Spleen (tissue), 11 donors: ENCODE results near the gene CEP170B. TPM values are rescaled to one million over a fixed set of nuclear protein-coding genes. Genes with fewer than 3 reads are reported as not detected.

Experiments
- DNase-seq: peaks from one replicate; pipeline ENCODE4 v3.0.0-alpha.2; 2020
- H3K27ac ChIP-seq, 8 donors: fragments of 200-600 bp; sonication (generic) in 7 of 8; 1 replicate in 4 of 8; 2 replicates in 4 of 8; pipeline versions ENCODE4 v1.5.0 to v1.8.0; 2016 to 2021; ENCODE audit warnings: inconsistent platforms in 4 of 8, mild to moderate bottlenecking in 4 of 8, moderate library complexity in 1 of 8
- H3K27me3 ChIP-seq, 7 donors: fragments of 200-600 bp; sonication (generic) in 6 of 7; replicated peaks in 1 of 7; 1 replicate in 4 of 7; 2 replicates in 3 of 7; pipeline versions ENCODE4 v1.5.0 to v1.8.0; 2016 to 2021; ENCODE audit warnings: inconsistent platforms in 3 of 7, mild to moderate bottlenecking in 1 of 7
- H3K36me3 ChIP-seq, 6 donors: fragments of 200-600 bp; sonication (generic) in 5 of 6; 1 replicate in 4 of 6; 2 replicates in 2 of 6; pipeline versions ENCODE4 v1.5.0 to v1.8.0; 2016 to 2021; ENCODE audit warnings: inconsistent platforms in 2 of 6
- H3K4me1 ChIP-seq, 6 donors: fragments of 200-600 bp; sonication (generic) in 5 of 6; 1 replicate in 3 of 6; 2 replicates in 3 of 6; pipeline versions ENCODE4 v1.5.0 to v1.8.0; 2016 to 2021; ENCODE audit warnings: inconsistent platforms in 3 of 6
- H3K4me3 ChIP-seq, 8 donors: fragments of 200-600 bp; sonication (generic) in 7 of 8; 1 replicate in 4 of 8; 2 replicates in 4 of 8; pipeline versions ENCODE4 v1.5.0 to v1.8.0; 2016 to 2021; ENCODE audit warnings: inconsistent platforms in 4 of 8, mild to moderate bottlenecking in 4 of 8, moderate library complexity in 2 of 8
- H3K9me3 ChIP-seq, 8 donors: fragments of 200-600 bp; sonication (generic) in 7 of 8; 1 replicate in 4 of 8; 2 replicates in 4 of 8; pipeline versions ENCODE4 v1.5.0 to v1.8.0; 2016 to 2021; ENCODE audit warnings: inconsistent platforms in 4 of 8
- POLR2A ChIP-seq, 3 donors: fragments of 450-650 bp; IDR thresholded peaks; one replicate each; pipeline ENCODE4 v1.5.1; 2017; ENCODE audit warnings: antibody characterized with exemption in 3 of 3, mild to moderate bottlenecking in 1 of 3
- POLR2AphosphoS5 ChIP-seq, 3 donors: sonication (generic); formaldehyde crosslinking; IDR thresholded peaks; one replicate each; pipeline ENCODE4 v1.5.1; 2017; ENCODE audit warnings: antibody characterized with exemption in 3 of 3
- WGBS, 5 donors: extraction: QIAGEN DNeasy Blood & Tissue Kit in 3 of 5; methylation state at CpG; one replicate each; pipeline versions ENCODE4 v1.1.5 to v1.1.7; 2013 to 2018; 5-methylcytosine and 5-hydroxymethylcytosine counted together
- intact Hi-C: fragments of 100-400 bp; cut with DNase I; formaldehyde crosslinking; loops from one replicate; pipeline ENCODE4 v1.15.0; 2023; ENCODE audit warnings: low total_unique reads
- polyA plus RNA-seq, 3 donors: library from polyadenylated mRNA; stranded (reverse); fragments of 200-250 nt; gene quantifications; one replicate each; pipeline ENCODE4 v1.2.1, GENCODE V29; 2013
- total RNA-seq, 7 donors: library from RNA; depleted of rRNA in 3 of 7; stranded (reverse); fragments of >200 nt in 3 of 7; fragmentation: NEBNext Ultra II Directional in 4 of 7; extraction: Animal tissue kit (Norgen Biotek cat#: 25700) in 4 of 7; gene quantifications; one replicate each; pipeline versions ENCODE4 v1.1.0 to v1.2.1, GENCODE V29; 2016 to 2021
- TF ChIP-seq, protein P1 (sequence below), 11 experiments: fragments of 200-600 bp in 7 of 11; fragments of 450-650 bp in 4 of 11; sonication (generic) in 4 of 11; IDR thresholded peaks in 8 of 11; conservative IDR thresholded peaks in 3 of 11; 1 replicate in 7 of 11; 2 replicates in 4 of 11; pipeline versions ENCODE4 v1.4.0 to v1.8.0; 2016 to 2021; ENCODE audit warnings: antibody characterized with exemption in 11 of 11, inconsistent platforms in 4 of 11, mild to moderate bottlenecking in 1 of 11
- donor health status: healthy with polysubstance abuse.
- donor health status: DM: no; HTN: no; CAD: no; lungs with moderate emphysema.
- donor health status: DM: no; HTN: no; CAD: no.
- donor health status: Bipolar disorder and iron deficiency.
- donor health status: healthy.
- donor health status: DM: no; HTN: no; CAD: no.
- donor health status: DM: yes; HTN: yes; CAD: no.

The CEP170B gene
- total and polyA plus RNA-seq, 10 donors = 0.58 to 12.6 (median 5.7) TPM

DNA sequence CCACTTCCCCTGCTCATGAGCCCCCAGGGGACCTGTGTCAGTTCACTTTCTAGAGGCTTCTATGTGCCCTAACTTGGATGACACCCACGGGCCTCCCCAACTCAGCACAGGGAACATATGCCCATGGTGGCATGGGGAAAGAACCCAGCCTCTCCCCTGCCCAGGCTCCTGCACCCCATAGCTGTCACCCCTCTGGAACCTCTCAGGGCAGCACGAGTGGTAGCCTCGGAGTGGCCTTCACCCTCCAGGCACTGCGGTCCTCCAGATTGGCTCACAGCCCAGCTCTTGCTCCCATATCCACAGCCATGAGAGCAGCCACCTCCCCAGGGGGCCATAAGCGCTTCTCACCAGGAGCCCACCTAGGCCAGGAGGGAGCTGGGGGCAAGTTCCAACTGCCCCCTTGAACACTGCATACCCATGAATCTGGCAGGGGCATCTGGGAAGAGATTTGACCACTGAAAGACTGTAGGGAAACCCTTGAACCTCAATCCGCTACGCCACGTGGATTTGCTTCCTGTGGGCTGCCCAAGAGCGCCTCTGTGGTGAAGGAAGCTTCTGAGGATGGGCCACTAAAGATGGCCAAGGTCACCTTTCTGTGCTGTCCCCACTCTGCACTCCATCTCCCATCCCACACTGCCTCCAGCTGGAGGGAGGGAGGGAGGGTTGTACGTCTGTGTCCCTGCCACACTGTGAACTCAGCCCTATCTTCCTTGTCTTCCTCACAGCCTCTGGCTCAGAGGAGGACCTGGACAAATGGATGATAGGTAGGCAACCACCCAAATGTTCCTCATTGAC, 71.5 kb downstream of the CEP170B start:
- peaks cover 0 to 28% (median 0%) of the 10 kb centered on the region in 7 donors for H3K27me3 ChIP-seq
- H3K4me3 ChIP-seq = no peak overlapping the region
- H3K4me1 ChIP-seq = peaks cover 0 to 27% (median 16%) of the 10 kb centered on the region in 6 donors
- WGBS, 5 donors = 46 to 62% (median 53%) methylated on average over 8 to 10 of the region's 10 CpGs
- no peaks in the 10 kb centered on the region for H3K9me3 ChIP-seq
- no peak for DNase-seq
- no peaks in the 10 kb centered on the region for H3K36me3 ChIP-seq
- intact Hi-C loops = no loop called here
- no peak overlapping the region for H3K27ac ChIP-seq
- TF ChIP-seq POLR2A (IDR thresholded peaks at IDR 0.05) (no peak), POLR2AphosphoS5 (IDR thresholded peaks at IDR 0.05) (no peak)
- TF ChIP-seq, protein P1, sequence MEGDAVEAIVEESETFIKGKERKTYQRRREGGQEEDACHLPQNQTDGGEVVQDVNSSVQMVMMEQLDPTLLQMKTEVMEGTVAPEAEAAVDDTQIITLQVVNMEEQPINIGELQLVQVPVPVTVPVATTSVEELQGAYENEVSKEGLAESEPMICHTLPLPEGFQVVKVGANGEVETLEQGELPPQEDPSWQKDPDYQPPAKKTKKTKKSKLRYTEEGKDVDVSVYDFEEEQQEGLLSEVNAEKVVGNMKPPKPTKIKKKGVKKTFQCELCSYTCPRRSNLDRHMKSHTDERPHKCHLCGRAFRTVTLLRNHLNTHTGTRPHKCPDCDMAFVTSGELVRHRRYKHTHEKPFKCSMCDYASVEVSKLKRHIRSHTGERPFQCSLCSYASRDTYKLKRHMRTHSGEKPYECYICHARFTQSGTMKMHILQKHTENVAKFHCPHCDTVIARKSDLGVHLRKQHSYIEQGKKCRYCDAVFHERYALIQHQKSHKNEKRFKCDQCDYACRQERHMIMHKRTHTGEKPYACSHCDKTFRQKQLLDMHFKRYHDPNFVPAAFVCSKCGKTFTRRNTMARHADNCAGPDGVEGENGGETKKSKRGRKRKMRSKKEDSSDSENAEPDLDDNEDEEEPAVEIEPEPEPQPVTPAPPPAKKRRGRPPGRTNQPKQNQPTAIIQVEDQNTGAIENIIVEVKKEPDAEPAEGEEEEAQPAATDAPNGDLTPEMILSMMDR (IDR thresholded peaks at IDR 0.05 in 8 of 11, conservative IDR thresholded peaks at IDR 0.05 in 3 of 11) = no peak

DNA sequence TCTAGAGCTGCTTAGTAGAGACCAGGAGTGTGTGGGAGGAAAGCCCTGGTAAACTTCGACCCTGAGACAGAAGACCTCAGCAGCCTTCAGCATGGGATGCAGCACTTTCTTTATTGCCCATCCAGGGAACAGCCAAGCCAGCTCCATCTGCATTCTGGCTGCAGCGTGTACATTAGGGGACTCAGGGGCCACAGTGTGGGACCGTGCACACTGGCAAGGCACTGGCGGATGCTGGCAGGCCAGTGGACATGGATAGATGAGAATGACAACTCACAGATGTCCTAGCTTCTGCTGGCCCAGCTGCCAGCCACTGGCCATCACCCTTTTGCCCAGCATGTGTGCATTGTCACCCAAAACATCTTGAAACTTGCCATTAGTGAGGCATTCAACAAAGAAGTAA, 72.1 kb downstream of the CEP170B start:
- DNase-seq = no peak
- H3K4me3 ChIP-seq = no peak overlapping the region
- peaks cover 0 to 25% (median 0%) of the 10 kb centered on the region in 7 donors for H3K27me3 ChIP-seq
- no peak overlapping the region for H3K27ac ChIP-seq
- no peaks in the 10 kb centered on the region for H3K36me3 ChIP-seq
- peaks cover 0 to 22% (median 13%) of the 10 kb centered on the region in 6 donors for H3K4me1 ChIP-seq
- intact Hi-C loops = no loop called here
- H3K9me3 ChIP-seq = no peaks in the 10 kb centered on the region
- no peak for TF ChIP-seq POLR2AphosphoS5 (IDR thresholded peaks at IDR 0.05)
- TF ChIP-seq POLR2A (IDR thresholded peaks at IDR 0.05) = no peak
- TF ChIP-seq, protein P1 (IDR thresholded peaks at IDR 0.05 in 8 of 11, conservative IDR thresholded peaks at IDR 0.05 in 3 of 11) = no peak
- WGBS, 5 donors = 73 to 89% (median 86%) methylated on average over 4 of the region's 4 CpGs

DNA sequence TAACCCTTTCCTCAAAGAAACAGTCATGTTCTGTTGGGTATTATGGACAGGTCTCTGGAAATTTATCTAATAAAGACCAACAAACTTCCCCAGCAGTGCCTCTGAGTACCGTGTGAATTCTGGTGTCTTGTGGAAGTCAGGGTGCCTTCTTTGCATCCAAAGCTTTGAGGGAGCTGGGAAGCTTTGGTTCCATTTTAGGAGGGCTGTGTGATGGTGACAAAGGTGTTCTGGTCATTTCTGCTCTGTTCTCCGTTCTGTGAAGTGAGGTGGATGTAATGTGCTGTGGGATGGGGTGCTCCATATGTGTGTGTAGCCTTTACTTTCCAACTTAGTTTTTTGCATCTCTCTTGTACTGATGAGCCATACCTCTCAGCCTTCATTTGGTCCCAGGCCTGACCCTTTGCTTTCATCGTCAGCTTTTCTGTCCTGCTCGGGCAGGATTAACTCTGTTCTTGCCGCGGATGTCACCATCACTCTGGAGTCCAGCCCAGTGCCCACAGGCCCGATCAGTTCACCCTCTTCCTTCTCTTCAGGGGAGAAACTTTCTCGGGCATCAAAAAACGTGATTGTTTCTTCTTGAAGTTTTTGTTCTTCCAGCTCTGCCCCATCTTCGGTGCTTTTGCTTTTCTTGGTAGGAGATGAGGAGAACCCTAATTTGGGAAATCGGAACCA, 72.8 kb downstream of the CEP170B start:
- WGBS, 5 donors = 76 to 85% (median 81%) methylated on average over 11 of the region's 11 CpGs
- TF ChIP-seq POLR2AphosphoS5 (IDR thresholded peaks at IDR 0.05) = no peak
- TF ChIP-seq, protein P1 (IDR thresholded peaks at IDR 0.05 in 8 of 11, conservative IDR thresholded peaks at IDR 0.05 in 3 of 11) = no peak
- no peak for TF ChIP-seq POLR2A (IDR thresholded peaks at IDR 0.05)
- Histone ChIP-seq H3K27me3 (peaks cover 0 to 19% (median 0%) of the 10 kb centered on the region in 7 donors), H3K9me3 (no peaks in the 10 kb centered on the region), H3K4me1 (peaks cover 0 to 16% (median 6%) of the 10 kb centered on the region in 6 donors), H3K36me3 (no peaks in the 10 kb centered on the region), H3K27ac (no peak overlapping the region), H3K4me3 (no peak overlapping the region)
- intact Hi-C loops = no loop called here
- no peak for DNase-seq

DNA sequence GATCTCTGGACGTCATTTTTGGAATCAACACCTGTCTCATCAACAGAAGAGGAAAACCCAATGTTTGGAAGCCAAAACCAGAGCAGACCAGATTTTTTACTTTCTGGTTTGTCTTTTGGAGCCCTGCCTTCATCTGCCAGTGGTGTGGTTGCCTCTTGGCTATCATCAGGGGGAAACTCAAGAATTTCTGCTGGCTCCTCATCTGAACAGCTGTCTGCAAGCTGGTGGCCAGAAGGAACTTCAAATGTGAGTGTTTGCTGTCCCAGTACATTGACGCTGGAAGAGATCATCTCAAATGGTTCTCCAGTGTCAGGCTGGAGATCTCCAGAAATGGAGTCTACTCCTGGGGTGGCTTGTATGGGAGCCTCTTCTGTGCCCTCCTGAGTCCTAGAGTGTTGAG, 73.4 kb downstream of the CEP170B start:
- Histone ChIP-seq H3K36me3 (no peaks in the 10 kb centered on the region), H3K27me3 (peaks cover 0 to 13% (median 0%) of the 10 kb centered on the region in 7 donors), H3K4me1 (peaks cover 0 to 10% (median 2%) of the 10 kb centered on the region in 6 donors), H3K27ac (no peak overlapping the region), H3K4me3 (no peak overlapping the region), H3K9me3 (no peaks in the 10 kb centered on the region)
- DNase-seq = no peak
- WGBS, 5 donors = 57 to 88% (median 85%) methylated on average over 2 of the region's 2 CpGs
- intact Hi-C loops = no loop called here
- TF ChIP-seq, protein P1 (IDR thresholded peaks at IDR 0.05 in 8 of 11, conservative IDR thresholded peaks at IDR 0.05 in 3 of 11) = no peak
- no peak for TF ChIP-seq POLR2A (IDR thresholded peaks at IDR 0.05)
- TF ChIP-seq POLR2AphosphoS5 (IDR thresholded peaks at IDR 0.05) = no peak
